Stimulated activated CD4-positive, alpha-beta T cell treated with anti-CD3 and anti-CD28 coated beads, Interleukin-12 subunit alpha, Interleukin-12 subunit beta, amount 100 ng/mL, for 24 hours (primary cell): ENCODE data around the gene CAMP.
"Not testable (repeated sequence)": the region's sequence is repeated elsewhere in the genome, so short reads cannot be mapped to it uniquely, and the experiment has no call there.

Source experiments
- DNase-seq, 2 experiments: peaks; one replicate each; pipeline ENCODE4 v3.0.0-alpha.2; 2020; ENCODE audit warnings: low read depth in 2 of 2

Gene CAMP

DNA sequence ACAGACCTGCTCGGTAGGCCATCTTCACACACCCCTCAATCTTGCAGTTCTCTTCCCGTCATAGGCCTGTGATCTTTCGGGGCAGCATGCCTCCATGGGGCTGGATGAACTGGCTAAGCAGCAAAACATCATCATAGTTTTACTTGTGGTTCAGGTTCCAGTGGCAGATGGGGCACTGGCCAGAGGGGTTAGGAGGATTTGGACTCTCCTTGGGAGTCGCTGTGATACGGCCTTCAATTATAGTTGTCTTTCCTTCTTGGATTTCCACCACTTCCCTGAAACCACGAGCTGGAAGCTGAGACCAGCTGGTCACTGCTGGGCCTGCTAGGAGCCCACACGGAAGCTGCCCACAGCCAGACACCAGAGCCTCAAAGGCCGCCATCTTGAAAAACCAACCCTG, 33.3 kb downstream of the CAMP start:
- no peak for DNase-seq

DNA sequence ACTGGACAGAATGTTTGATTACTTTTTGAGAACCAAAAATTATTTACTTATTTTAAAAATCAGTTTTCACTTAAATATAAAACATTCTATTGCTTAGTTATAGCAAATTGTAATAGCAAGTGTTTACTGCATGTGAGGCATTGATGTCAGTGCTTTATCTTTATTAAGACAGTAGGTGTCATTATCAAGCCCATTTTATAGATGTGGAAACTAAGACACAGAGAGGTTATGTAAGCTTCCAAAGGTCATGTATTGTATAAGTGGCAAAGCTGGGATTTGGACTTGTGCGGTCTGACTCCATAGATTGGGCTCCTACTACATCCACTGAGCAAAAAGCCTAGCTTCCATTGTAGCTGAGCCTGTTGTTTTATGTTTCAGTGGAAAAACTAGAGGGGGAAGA, 35.2 kb downstream of the CAMP start:
- DNase-seq = no peak

DNA sequence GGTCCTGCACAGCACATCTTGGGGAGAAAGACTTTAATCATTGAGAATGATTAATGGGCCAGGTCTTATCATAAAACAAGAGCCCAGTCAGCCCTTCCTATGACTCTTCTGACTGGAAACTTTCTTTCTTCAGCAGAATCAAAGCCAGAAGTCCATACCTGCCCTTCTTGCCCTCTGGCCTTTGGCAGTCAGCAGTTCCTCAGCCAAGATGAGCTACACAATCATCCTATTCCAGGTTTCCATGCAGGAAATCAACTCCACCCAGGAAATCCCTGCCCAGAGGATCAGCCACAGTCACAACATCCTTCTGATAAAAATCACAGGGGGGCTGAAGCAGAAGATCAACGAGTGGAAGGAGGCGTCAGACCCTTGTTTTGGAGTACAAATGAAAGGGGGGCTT, 44.5 kb downstream of the CAMP start:
- no peak for DNase-seq

DNA sequence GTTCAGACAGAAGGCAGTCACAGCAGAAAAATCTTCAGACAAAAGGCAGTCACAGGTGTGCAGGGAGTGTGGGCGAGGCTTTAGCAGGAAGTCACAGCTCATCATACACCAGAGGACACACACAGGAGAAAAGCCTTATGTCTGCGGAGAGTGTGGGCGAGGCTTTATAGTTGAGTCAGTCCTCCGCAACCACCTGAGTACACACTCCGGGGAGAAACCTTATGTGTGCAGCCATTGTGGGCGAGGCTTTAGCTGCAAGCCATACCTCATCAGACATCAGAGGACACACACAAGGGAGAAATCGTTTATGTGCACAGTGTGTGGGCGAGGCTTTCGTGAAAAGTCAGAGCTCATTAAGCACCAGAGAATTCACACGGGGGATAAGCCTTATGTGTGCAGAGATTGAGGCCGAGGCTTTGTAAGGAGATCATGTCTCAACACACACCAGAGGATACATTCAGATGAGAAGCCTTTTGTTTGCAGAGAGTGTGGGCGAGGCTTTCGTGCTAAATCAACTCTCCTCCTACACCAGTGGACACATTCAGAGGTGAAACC, 45.2 kb downstream of the CAMP start:
- DNase-seq = peak; percentile 74 to 81

DNA sequence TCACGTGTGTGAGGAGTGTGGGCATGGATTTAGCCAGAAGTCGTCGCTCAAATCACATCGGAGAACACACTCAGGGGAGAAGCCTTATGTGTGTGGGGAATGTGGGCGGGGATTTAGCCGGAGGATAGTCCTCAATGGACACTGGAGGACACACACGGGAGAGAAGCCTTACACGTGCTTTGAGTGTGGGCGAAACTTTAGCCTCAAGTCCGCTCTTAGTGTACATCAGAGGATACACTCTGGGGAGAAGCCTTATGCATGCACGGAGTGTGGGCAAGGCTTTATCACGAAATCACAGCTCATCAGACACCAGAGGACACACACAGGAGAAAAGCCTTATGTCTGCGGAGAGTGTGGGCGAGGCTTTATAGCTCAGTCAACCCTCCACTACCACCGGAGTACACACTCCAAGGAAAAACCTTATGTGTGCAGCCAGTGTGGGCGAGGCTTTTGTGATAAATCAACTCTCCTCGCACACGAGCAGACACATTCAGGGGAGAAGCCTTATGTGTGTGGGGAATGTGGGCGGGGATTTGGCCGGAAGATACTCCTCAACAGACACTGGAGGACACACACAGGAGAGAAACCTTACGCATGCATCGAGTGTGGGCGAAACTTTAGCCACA, 45.8 kb downstream of the CAMP start:
- peak; percentile 25 to 63 for DNase-seq

DNA sequence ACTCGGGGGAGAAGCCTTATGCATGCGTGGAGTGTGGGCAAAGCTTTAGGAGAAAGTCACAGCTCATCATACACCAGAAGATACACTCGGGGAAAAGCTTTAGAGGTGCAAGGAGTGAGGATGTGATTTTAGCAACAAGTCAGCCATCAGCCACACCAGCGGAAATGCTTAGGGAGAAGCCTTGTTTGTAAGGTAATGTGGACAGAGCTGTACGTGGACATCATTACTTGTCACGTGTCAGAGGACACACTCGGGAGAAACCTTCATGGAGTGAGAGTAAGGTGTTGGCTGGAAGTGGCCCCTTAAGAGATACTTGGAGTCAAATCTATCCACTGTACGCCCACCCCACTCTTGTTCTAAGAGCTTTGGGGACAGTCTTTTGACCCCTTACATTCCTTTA, 46.3 kb downstream of the CAMP start:
- no peak for DNase-seq

DNA sequence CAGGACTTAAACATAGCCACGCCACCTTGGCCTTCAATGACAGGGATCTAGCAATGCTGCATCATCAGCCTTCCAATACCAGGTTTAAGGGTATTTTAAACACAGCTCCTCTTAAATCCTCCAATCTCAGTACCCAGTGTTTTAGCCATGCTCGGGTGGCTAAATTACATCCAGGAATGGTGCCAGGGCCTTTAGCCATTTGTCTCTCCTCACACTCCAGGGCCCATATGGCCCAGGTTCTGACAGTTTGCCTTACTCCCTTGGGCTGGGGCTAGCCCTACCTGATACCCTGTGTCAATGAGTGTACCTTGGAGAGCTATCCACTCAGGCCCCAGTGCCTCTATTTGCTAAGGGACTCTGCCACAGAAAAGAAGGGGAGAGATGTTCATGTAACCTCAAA, 47.0 kb downstream of the CAMP start:
- DNase-seq = no peak

DNA sequence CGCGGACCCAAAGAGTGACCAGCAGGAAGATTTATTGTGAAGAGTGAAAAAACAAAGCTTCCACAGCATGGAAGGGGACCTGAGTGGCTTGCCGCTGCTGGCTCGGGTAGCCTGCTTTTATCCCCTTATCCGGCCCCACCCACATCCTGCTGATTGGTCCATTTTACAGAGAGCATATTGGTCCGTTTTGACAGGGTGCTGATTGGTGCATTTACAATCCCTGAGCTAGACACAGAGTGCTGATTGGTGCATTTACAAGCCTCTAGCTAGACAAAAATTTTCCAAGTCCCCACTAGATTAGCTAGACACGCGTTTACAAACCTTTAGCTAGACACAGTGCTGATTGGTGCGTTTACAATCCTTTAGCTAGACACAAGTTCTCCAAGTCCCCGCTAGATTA, 47.9 kb downstream of the CAMP start:
- not testable (repeated sequence) for DNase-seq

DNA sequence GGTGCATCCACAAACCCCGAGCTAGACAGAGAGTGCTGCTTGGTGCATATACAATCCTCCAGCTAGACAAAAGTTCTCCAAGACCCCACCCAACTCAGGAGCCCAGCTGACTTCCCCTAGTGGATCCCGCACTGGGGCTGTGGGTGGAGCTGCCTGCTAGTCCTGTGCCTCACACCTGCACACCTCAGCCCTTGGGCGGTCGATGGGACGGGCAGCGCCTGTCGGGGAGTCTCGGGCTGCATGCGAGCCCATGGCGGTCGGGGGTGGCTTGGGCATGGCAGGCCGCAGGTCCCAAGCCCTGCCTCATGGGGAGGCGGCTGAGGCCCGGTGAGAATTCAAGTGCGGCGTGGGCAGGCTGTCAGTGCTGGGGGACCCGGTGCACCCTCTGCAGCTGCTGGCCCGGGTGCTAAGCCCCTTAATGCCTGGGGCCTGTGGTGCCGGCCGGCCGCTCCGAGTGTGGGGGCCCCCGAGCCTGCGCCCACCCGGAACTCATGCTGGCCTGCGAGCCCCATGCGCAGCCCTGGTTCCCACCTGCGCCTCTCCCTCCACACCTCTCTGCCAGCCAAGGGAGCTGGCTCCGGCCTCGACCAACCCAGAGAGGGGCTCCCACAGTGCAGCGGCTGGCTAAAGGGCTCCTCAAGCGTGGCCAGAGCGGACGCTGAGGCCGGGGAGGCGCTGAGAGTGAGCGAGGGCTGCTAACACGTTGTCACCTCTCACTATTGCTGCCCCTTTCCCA, 48.6 kb downstream of the CAMP start:
- no peak for DNase-seq

DNA sequence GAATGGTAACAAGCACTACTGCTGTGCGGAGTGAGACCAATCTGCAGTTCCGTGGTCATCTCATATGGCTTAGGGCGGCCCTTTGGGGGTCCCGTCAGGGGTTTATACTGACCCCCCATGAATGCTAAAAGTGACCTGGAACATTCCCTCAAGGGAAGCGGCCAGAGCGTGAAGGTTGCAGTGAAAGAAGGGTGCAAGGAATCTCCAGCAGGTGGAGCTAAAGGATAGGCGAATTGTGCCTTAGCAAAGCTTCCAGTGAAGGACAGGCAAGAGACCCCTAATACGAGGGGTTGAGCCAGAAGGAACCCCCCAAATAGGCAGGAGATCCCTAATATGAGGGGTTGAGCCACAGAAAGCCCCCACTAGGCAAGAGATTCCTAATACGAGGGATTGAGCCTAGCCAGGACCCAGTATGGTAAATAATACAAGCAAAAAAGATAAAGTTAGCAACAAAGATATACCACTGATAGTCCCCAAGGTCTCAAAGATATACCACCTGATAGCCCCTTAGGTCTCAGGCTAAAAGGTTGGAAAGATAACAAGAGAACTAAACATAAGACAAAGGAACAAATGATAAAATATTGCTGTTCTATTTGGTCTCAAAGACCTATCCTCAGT, 50.4 kb downstream of the CAMP start:
- DNase-seq = peak in 1 of 2 experiments; percentile 38

DNA sequence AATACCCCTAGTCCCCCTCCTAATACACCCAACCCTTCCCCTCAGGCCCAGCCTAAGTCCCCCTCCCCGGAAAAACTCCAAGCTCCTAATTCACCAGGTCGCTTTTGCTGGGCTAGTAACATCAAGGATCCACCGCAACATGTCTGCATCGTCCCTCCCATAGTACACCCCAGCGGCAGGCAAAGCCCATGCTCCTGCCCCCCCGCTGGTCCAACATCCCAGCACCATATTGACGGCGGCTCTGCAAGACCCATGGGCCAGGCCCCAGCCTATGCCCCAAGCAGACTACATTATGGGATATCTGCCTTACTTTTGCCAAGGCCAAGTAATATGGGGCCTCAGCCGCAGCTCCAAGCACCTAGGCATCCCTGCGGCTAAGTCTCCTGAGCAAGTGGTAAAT, 51.2 kb downstream of the CAMP start:
- no peak for DNase-seq
